B cell (primary cell): ENCODE data around the gene BUD13. TPM values are rescaled to one million over a fixed set of nuclear protein-coding genes. Genes with fewer than 3 reads are reported as not detected.

Experiments used
- ATAC-seq: fragments of 200-7000 bp; cut with Tn5 transposase; one replicate; pipeline ENCODE4 v1.10.0; 2021; ENCODE audit warnings: low read depth, mild to moderate bottlenecking, moderate number of reproducible peaks, moderate library complexity
- CTCF ChIA-PET: fragments of 350-600 bp; sonication (Branson Sonifier 250); formaldehyde crosslinking; loops from one replicate; lab custom pipeline; 2021; ENCODE audit warnings: antibody characterized with exemption, inconsistent platforms; lab: Charles Lee
- POLR2A ChIA-PET: fragments of 350-600 bp; sonication (Branson Sonifier 250); formaldehyde crosslinking; loops from one replicate; lab custom pipeline; 2021; ENCODE audit warnings: antibody characterized with exemption; lab: Charles Lee
- DNase-seq: peaks from one replicate; pipeline ENCODE4 v3.0.0; 2013
- H2AFZ ChIP-seq: 2 replicates; pipeline ENCODE4 v1.6.1; 2012; ENCODE audit warnings: mild to moderate bottlenecking, low read depth, low read length; ENCODE audit not compliant: insufficient read depth, poor library complexity, severe bottlenecking
- H3K27ac ChIP-seq, 2 donors: 1 replicate in 1 of 2; 2 replicates in 1 of 2; pipeline ENCODE4 v1.5.1; 2012 to 2013; ENCODE audit warnings: low read length in 2 of 2, mild to moderate bottlenecking in 2 of 2, moderate library complexity in 1 of 2
- H3K27me3 ChIP-seq, 4 experiments: fragments of 200-600 bp in 1 of 4; sonication (generic) in 1 of 4; replicated peaks in 1 of 4; 1 replicate in 2 of 4; 2 replicates in 2 of 4; pipeline versions ENCODE4 v1.6.1 to v1.7.0; 2013 to 2016; ENCODE audit warnings: low read length in 3 of 4, mild to moderate bottlenecking in 2 of 4, mixed read lengths in 1 of 4, moderate library complexity in 1 of 4; ENCODE audit not compliant: insufficient read depth in 4 of 4, control insufficient read depth in 3 of 4; ENCODE audit errors: control extremely low read depth in 1 of 4
- H3K36me3 ChIP-seq, 2 experiments: replicated peaks in 1 of 2; 1 replicate in 1 of 2; 2 replicates in 1 of 2; pipeline versions ENCODE4 v1.6.1 to v1.7.1; 2013; ENCODE audit warnings: low read length in 1 of 2; ENCODE audit not compliant: insufficient read depth in 2 of 2, control insufficient read depth in 1 of 2; ENCODE audit errors: control extremely low read depth in 1 of 2, extremely low read depth in 1 of 2
- H3K4me1 ChIP-seq, 2 donors: fragments of 200-600 bp in 1 of 2; sonication (generic) in 1 of 2; 1 replicate in 1 of 2; 2 replicates in 1 of 2; pipeline versions ENCODE4 v1.5.1 to v1.6.1; 2013 to 2017; ENCODE audit warnings: low read length in 2 of 2; ENCODE audit not compliant: control insufficient read depth in 2 of 2, insufficient read depth in 2 of 2
- H3K4me2 ChIP-seq: replicated peaks from 2 replicates; pipeline ENCODE3; 2012; ENCODE audit warnings: mild to moderate bottlenecking, low read depth, low read length; ENCODE audit not compliant: poor library complexity, severe bottlenecking
- H3K4me3 ChIP-seq, 5 experiments: fragments of 200-600 bp in 1 of 5; sonication (generic) in 1 of 5; 1 replicate in 3 of 5; 2 replicates in 2 of 5; pipeline versions ENCODE4 v1.5.1 to v1.7.0; 2011 to 2016; ENCODE audit warnings: low read length in 4 of 5, mild to moderate bottlenecking in 4 of 5, low read depth in 2 of 5, control low read depth in 1 of 5, moderate library complexity in 1 of 5; ENCODE audit not compliant: insufficient read depth in 1 of 5; ENCODE audit errors: control extremely low read depth in 1 of 5, extremely low read depth in 1 of 5
- H3K79me2 ChIP-seq: fragments of 200-600 bp; sonication (generic); one replicate; pipeline ENCODE4 v1.6.0; 2016; ENCODE audit warnings: low read length; ENCODE audit not compliant: control insufficient read depth, insufficient read depth
- H3K9ac ChIP-seq: fragments of 200-600 bp; sonication (generic); 2 replicates; pipeline ENCODE4 v1.6.1; 2017; ENCODE audit warnings: mild to moderate bottlenecking, low read length, moderate library complexity
- H3K9me3 ChIP-seq, 3 donors: one replicate each; pipeline versions ENCODE4 v1.6.1 to v1.7.1; 2013; ENCODE audit warnings: low read length in 2 of 3; ENCODE audit not compliant: control insufficient read depth in 2 of 3, insufficient read depth in 1 of 3; ENCODE audit errors: control extremely low read depth in 1 of 3
- H4K20me1 ChIP-seq: 2 replicates; pipeline ENCODE4 v1.6.0; 2012; ENCODE audit warnings: mild to moderate bottlenecking, low read length; ENCODE audit not compliant: insufficient read depth, control insufficient read depth, poor library complexity, severe bottlenecking
- H3K27ac Mint-ChIP-seq: one replicate; pipeline ENCODE4 v1.8.0; 2021; ENCODE audit warnings: mixed read lengths
- H3K27me3 Mint-ChIP-seq: one replicate; pipeline ENCODE4 v1.8.0; 2021; ENCODE audit warnings: mixed read lengths
- H3K4me1 Mint-ChIP-seq: one replicate; pipeline ENCODE4 v1.8.0; 2021; ENCODE audit warnings: mixed read lengths
- H3K4me3 Mint-ChIP-seq: one replicate; pipeline ENCODE4 v1.8.0; 2021; ENCODE audit warnings: mixed read lengths
- H3K9me3 Mint-ChIP-seq: one replicate; pipeline ENCODE4 v1.8.0; 2022; ENCODE audit warnings: mixed read lengths; ENCODE audit not compliant: insufficient read depth
- CTCF ChIP-seq: fragments of 200-600 bp; IDR thresholded peaks from one replicate; pipeline ENCODE4 v1.8.0; 2022; ENCODE audit warnings: antibody characterized with exemption, mild to moderate bottlenecking
- EZH2 ChIP-seq: IDR thresholded peaks from 2 replicates; pipeline ENCODE4 v1.6.1; 2012; ENCODE audit warnings: borderline replicate concordance, low read depth, mild to moderate bottlenecking, moderate library complexity, low read length; ENCODE audit not compliant: insufficient read depth, poor library complexity, severe bottlenecking
- WGBS: methylation state at CpG from one replicate; pipeline ENCODE4 v1.1.5; 2013; ENCODE audit warnings: missing lambda C conversion rate; ENCODE audit not compliant: insufficient coverage; 5-methylcytosine and 5-hydroxymethylcytosine counted together
- intact Hi-C: fragments of 100-400 bp; cut with micrococcal nuclease; formaldehyde crosslinking; loops from one replicate; pipeline ENCODE4 v1.10.0; 2022
- polyA plus RNA-seq: library from polyadenylated mRNA; depleted of rRNA; stranded (reverse); fragments of >200 nt; gene quantifications from 2 replicates; pipeline ENCODE4 v1.2.3, GENCODE V29; 2012
- total RNA-seq, 2 donors: library from RNA; stranded (reverse); fragments of 120-200 nt in 1 of 2; gene quantifications; 1 replicate in 1 of 2; 2 replicates in 1 of 2; pipeline versions ENCODE4 v1.2.3 to v1.2.4, GENCODE V29; 2013 to 2022

Gene BUD13
- total and polyA plus RNA-seq, 2 donors (not counting 1 experiment from before 2014, with no cell fraction given): 14.1 to 24.2 TPM

GRCh38 chr11:116778556-116778955 lies 5.8 kb upstream of the BUD13 start:
- H3K36me3 ChIP-seq: peaks cover 8 to 66% of the 10 kb centered on the region in 2 experiments
- H4K20me1 ChIP-seq: peaks cover 5% of the 10 kb centered on the region
- Mint-ChIP-seq H3K27me3 (no peaks in the 10 kb centered on the region), H3K4me3 (no peak overlapping the region), H3K4me1 (peaks cover 11% of the 10 kb centered on the region), H3K27ac (no peak overlapping the region), H3K9me3 (no peaks in the 10 kb centered on the region)
- ATAC-seq: no peak
- H3K4me1 ChIP-seq: peaks cover 7 to 9% of the 10 kb centered on the region in 2 donors
- ChIA-PET CTCF (no interaction called here), POLR2A (no interaction called here)
- no peak for DNase-seq
- H3K9me3 ChIP-seq: no peaks in the 10 kb centered on the region
- no peaks in the 10 kb centered on the region for H3K79me2 ChIP-seq
- no peak overlapping the region for H3K4me3 ChIP-seq
- no peak overlapping the region for H3K27ac ChIP-seq
- no peaks in the 10 kb centered on the region for H3K27me3 ChIP-seq
- H3K4me2 ChIP-seq: no peak overlapping the region
- no peak overlapping the region for H2AFZ ChIP-seq
- 96% methylated on average over 4 of the region's 4 CpGs for WGBS
- intact Hi-C loops: no loop called here
- TF ChIP-seq EZH2 (no peak), CTCF (no peak)
- H3K9ac ChIP-seq: no peak overlapping the region

GRCh38 chr11:116777056-116777455 lies 4.3 kb upstream of the BUD13 start:
- no peak for ATAC-seq
- Mint-ChIP-seq H3K4me3 (no peak overlapping the region), H3K27ac (no peak overlapping the region), H3K9me3 (no peaks in the 10 kb centered on the region), H3K27me3 (no peaks in the 10 kb centered on the region), H3K4me1 (peaks cover 17% of the 10 kb centered on the region)
- H3K9me3 ChIP-seq: no peaks in the 10 kb centered on the region
- no peak overlapping the region for H2AFZ ChIP-seq
- DNase-seq: no peak
- peaks cover 7% of the 10 kb centered on the region for H3K79me2 ChIP-seq
- H4K20me1 ChIP-seq: no peaks in the 10 kb centered on the region
- WGBS: 98% methylated on average over 5 of the region's 7 CpGs
- H3K4me2 ChIP-seq: no peak overlapping the region
- ChIA-PET POLR2A (no interaction called here), CTCF (interaction anchor here (1.2 kb wide), 1 partner anchor 10 kb away, joined by 4 read pairs; no protein-coding TSS in a partner anchor)
- H3K4me1 ChIP-seq: peaks cover 10 to 15% of the 10 kb centered on the region in 2 donors
- H3K9ac ChIP-seq: no peak overlapping the region
- TF ChIP-seq CTCF (no peak), EZH2 (no peak)
- H3K36me3 ChIP-seq: peaks cover 6 to 51% of the 10 kb centered on the region in 2 experiments
- no peaks in the 10 kb centered on the region for H3K27me3 ChIP-seq
- no peak overlapping the region for H3K27ac ChIP-seq
- intact Hi-C loops: no loop called here
- no peak overlapping the region for H3K4me3 ChIP-seq
